Measurements from ENCODE around the gene TMEM132D.

The TMEM132D gene

GRCh38 chr12:129215556-129215955 lies 688.3 kb downstream of the TMEM132D start:
- DNase-seq (ENCODE audit: extremely low spot score) = no peak
- ChIA-PET CTCF (no interaction called here), POLR2A (no interaction called here)
- no peak for TF ChIP-seq CTCF (IDR thresholded peaks at IDR 0.05; ENCODE audit: control extremely low read depth, extremely low read depth, low read depth, missing control alignments)

GRCh38 chr12:129213551-129213950 lies 690.3 kb downstream of the TMEM132D start:
- DNase-seq (ENCODE audit: extremely low spot score) = no peak
- no peak for TF ChIP-seq CTCF (IDR thresholded peaks at IDR 0.05; ENCODE audit: control extremely low read depth, extremely low read depth, low read depth, missing control alignments)
- CTCF ChIA-PET = no interaction called here
- POLR2A ChIA-PET = no interaction called here

- no peak for TF ChIP-seq CTCF (IDR thresholded peaks at IDR 0.05; ENCODE audit: control extremely low read depth, extremely low read depth, low read depth, missing control alignments)
- ChIA-PET CTCF (interaction anchor here (2.2 kb wide), 1 partner anchor 11 kb away, joined by 8 read pairs; no protein-coding TSS in a partner anchor), POLR2A (no interaction called here)
- DNase-seq (ENCODE audit: extremely low spot score) = no peak
These were observed 691.8 kb downstream of the TMEM132D start for GRCh38 chr12:129211862-129212630.

- DNase-seq (ENCODE audit: extremely low spot score) = no peak
- POLR2A ChIA-PET = no interaction called here
- CTCF ChIA-PET = no interaction called here
- TF ChIP-seq CTCF (IDR thresholded peaks at IDR 0.05; ENCODE audit: control extremely low read depth, extremely low read depth, low read depth, missing control alignments) = no peak
These were observed 695.3 kb downstream of the TMEM132D start for GRCh38 chr12:129208566-129208965.

- ChIA-PET CTCF (interaction anchor here (1.3 kb wide), 1 partner anchor 15 kb away, joined by 3 read pairs; no protein-coding TSS in a partner anchor), POLR2A (no interaction called here)
- TF ChIP-seq CTCF (IDR thresholded peaks at IDR 0.05; ENCODE audit: control extremely low read depth, extremely low read depth, low read depth, missing control alignments) = no peak
- no peak for DNase-seq (ENCODE audit: extremely low spot score)
These were observed 696.7 kb downstream of the TMEM132D start for GRCh38 chr12:129207084-129207483.

- POLR2A ChIA-PET = no interaction called here
- no peak for TF ChIP-seq CTCF (IDR thresholded peaks at IDR 0.05; ENCODE audit: control extremely low read depth, extremely low read depth, low read depth, missing control alignments)
- no peak for DNase-seq (ENCODE audit: extremely low spot score)
- CTCF ChIA-PET = no interaction called here
These were observed 700.4 kb downstream of the TMEM132D start for GRCh38 chr12:129203456-129203855.

Data from GM10248 (cell line).